ENCODE measurements around the gene CNTNAP1.

CNTNAP1 gene

GRCh38 chr17:42743595-42744282, 61.4 kb downstream of the CNTNAP1 start:
- DNase-seq, result peak; percentile 27

- peak; percentile 90 for DNase-seq
Observed at GRCh38 chr17:42744283-42744805, 62.0 kb downstream of the CNTNAP1 start.

- DNase-seq, result peak; percentile 97
Observed at GRCh38 chr17:42744806-42745617, 62.7 kb downstream of the CNTNAP1 start, which contains the start of gene EZH1. EZH1 (minus strand) TSS chr17:42745040; CDS start chr17:42728941, 16,099 bp downstream.

GRCh38 chr17:42748202-42748907, 66.0 kb downstream of the CNTNAP1 start:
- DNase-seq, result no peak

GRCh38 chr17:42748908-42749798, 66.8 kb downstream of the CNTNAP1 start:
- no peak for DNase-seq

Data from activated effector memory CD4-positive, alpha-beta T cell treated with anti-CD3 and anti-CD28 coated beads, Interleukin-2, amount 50 U/mL, for 16 hours (primary cell).